RWPE2 (cell line): ENCODE results near the gene SERP2.

ENCODE experiments used
- ATAC-seq: fragments of 200-7000 bp; cut with Tn5 transposase; 3 replicates; pipeline ENCODE4 v1.9.1; 2021; ENCODE audit warnings: low read depth
- DNase-seq: peaks from one replicate; pipeline ENCODE4 v3.0.0-alpha.2; 2020; ENCODE audit warnings: low spot score
- H3K27ac ChIP-seq: fragments of 450-650 bp; 2 replicates; pipeline ENCODE4 v1.5.1; 2017; ENCODE audit warnings: mild to moderate bottlenecking; ENCODE audit not compliant: poor library complexity, severe bottlenecking
- H3K27me3 ChIP-seq: fragments of 250-450 bp; sonication (Bioruptor Pico); 2 replicates; pipeline ENCODE4 v1.5.1; 2021; ENCODE audit warnings: mild to moderate bottlenecking, moderate library complexity; ENCODE audit not compliant: insufficient read depth, poor library complexity, severe bottlenecking
- H3K36me3 ChIP-seq: fragments of 250-450 bp; sonication (Bioruptor Pico); 2 replicates; pipeline ENCODE4 v1.5.1; 2020; ENCODE audit warnings: low read depth, mild to moderate bottlenecking, moderate library complexity
- H3K4me1 ChIP-seq: fragments of 250-450 bp; sonication (Bioruptor Pico); 2 replicates; pipeline ENCODE4 v1.5.1; 2021; ENCODE audit warnings: mild to moderate bottlenecking, moderate library complexity; ENCODE audit not compliant: insufficient read depth, poor library complexity, severe bottlenecking
- H3K4me3 ChIP-seq: fragments of 250-450 bp; sonication (Bioruptor Pico); 2 replicates; pipeline ENCODE4 v1.5.1; 2021; ENCODE audit warnings: mild to moderate bottlenecking, moderate library complexity; ENCODE audit not compliant: severe bottlenecking
- H3K9me3 ChIP-seq: fragments of 250-450 bp; sonication (Bioruptor Pico); 2 replicates; pipeline ENCODE4 v1.5.1; 2021; ENCODE audit warnings: mild to moderate bottlenecking, moderate library complexity; ENCODE audit not compliant: severe bottlenecking
- CTCF ChIP-seq: fragments of 450-650 bp; IDR thresholded peaks from one replicate; pipeline ENCODE4 v1.5.1; 2017; ENCODE audit warnings: mild to moderate bottlenecking, moderate library complexity; ENCODE audit not compliant: poor library complexity, severe bottlenecking

The SERP2 gene

GRCh38 chr13:44416301-44416700 is 42.7 kb downstream of the SERP2 start:
- ATAC-seq (no peak), DNase-seq (no peak)
- Histone ChIP-seq H3K9me3 (no peaks in the 10 kb centered on the region), H3K36me3 (no peaks in the 10 kb centered on the region), H3K4me3 (no peak overlapping the region), H3K4me1 (no peaks in the 10 kb centered on the region), H3K27me3 (no peaks in the 10 kb centered on the region), H3K27ac (no peak overlapping the region)
- no peak for TF ChIP-seq CTCF

DNA sequence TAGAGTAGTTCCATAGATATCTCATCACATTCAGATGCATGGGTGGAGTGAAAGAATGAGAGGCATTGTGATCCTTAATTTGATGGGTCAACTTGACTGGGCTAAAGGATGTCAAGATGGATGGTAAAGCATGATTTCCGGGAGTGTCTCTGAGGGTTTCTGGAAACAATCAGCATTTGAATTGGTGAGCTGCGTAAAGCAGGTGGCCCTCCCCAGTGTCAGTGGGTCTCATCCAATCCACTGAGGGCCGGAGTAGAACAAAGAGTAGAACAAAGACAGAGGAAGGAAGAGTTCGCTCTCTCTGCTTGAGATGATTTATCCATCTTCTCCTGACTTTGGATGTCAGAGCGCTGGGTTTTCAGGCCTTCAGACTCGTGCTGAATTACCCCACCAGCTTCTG is 43.1 kb downstream of the SERP2 start:
- no peak overlapping the region for H3K4me3 ChIP-seq
- no peaks in the 10 kb centered on the region for H3K36me3 ChIP-seq
- H3K27me3 ChIP-seq = no peaks in the 10 kb centered on the region
- DNase-seq (no peak), ATAC-seq (no peak)
- no peak overlapping the region for H3K27ac ChIP-seq
- TF ChIP-seq CTCF = no peak
- H3K9me3 ChIP-seq = no peaks in the 10 kb centered on the region
- no peaks in the 10 kb centered on the region for H3K4me1 ChIP-seq

- Histone ChIP-seq H3K4me1 (no peaks in the 10 kb centered on the region), H3K27ac (no peak overlapping the region), H3K9me3 (no peaks in the 10 kb centered on the region), H3K4me3 (no peak overlapping the region), H3K27me3 (no peaks in the 10 kb centered on the region), H3K36me3 (no peaks in the 10 kb centered on the region)
- DNase-seq = no peak
- no peak for ATAC-seq
- TF ChIP-seq CTCF = no peak
Measured at GRCh38 chr13:44417446-44417845, 43.8 kb downstream of the SERP2 start.

DNA sequence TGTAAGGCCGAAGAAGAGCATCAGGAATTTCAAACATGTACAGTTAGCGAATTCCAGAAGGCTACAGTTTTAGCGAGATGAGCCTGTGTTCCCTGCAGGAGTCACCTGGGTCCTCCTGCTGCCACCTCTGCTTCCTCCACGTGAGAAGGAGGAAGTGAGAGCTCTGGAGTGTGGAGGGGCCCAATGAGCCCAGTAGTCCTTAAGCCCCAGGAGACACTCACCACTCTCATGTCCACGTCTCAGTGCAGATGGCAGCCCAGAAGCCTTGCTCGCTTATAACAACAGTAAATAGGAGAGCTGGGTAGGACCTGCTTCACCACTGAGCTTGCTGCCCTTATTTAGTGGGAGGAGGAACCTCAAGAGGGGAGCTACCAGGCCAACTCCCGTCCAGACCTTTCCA is 44.3 kb downstream of the SERP2 start:
- ATAC-seq (no peak), DNase-seq (no peak)
- Histone ChIP-seq H3K4me3 (no peak overlapping the region), H3K36me3 (no peaks in the 10 kb centered on the region), H3K27ac (no peak overlapping the region), H3K9me3 (no peaks in the 10 kb centered on the region), H3K4me1 (no peaks in the 10 kb centered on the region), H3K27me3 (no peaks in the 10 kb centered on the region)
- no peak for TF ChIP-seq CTCF

- DNase-seq = no peak
- ATAC-seq = no peak
- Histone ChIP-seq H3K36me3 (no peaks in the 10 kb centered on the region), H3K4me1 (no peaks in the 10 kb centered on the region), H3K27ac (no peak overlapping the region), H3K9me3 (no peaks in the 10 kb centered on the region), H3K27me3 (no peaks in the 10 kb centered on the region), H3K4me3 (no peak overlapping the region)
- TF ChIP-seq CTCF = no peak
Measured at GRCh38 chr13:44420376-44421220, 47.0 kb downstream of the SERP2 start.
